Measurements from ENCODE around the gene CHST7. TPM values are rescaled to one million over a fixed set of nuclear protein-coding genes. Genes with fewer than 3 reads are reported as not detected.

Gene CHST7
- total RNA-seq, 3 donors from 2014 or later = 1.4 to 4.1 (median 2.7) TPM

DNA sequence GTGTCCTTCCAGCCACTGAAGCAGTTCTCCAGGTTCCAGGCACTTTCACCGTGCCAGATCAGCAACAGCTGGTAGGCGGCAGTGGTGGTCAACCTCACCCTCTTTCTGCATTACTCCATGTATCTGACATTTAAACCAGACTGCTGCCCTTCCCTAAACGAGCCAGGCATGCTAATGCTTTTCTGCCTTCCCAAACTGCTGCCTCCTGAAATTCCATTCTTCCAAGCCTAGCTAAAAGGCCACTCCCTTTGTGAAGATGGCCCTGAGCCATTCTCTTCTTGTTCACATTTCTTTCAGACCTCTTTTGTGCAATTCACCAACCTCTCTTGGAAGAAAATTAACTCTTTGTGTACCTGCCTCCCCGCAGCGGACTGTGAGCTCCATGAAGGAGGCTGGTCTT, 73.7 kb downstream of the CHST7 start:
- Histone ChIP-seq H3K9me3 (no peaks in the 10 kb centered on the region), H3K4me1 (ENCODE audit: low read depth) (no peaks in the 10 kb centered on the region), H3K36me3 (ENCODE audit: low read depth) (no peaks in the 10 kb centered on the region), H3K4me3 (no peak overlapping the region)
- no peak for ATAC-seq
- TF ChIP-seq, protein P1, sequence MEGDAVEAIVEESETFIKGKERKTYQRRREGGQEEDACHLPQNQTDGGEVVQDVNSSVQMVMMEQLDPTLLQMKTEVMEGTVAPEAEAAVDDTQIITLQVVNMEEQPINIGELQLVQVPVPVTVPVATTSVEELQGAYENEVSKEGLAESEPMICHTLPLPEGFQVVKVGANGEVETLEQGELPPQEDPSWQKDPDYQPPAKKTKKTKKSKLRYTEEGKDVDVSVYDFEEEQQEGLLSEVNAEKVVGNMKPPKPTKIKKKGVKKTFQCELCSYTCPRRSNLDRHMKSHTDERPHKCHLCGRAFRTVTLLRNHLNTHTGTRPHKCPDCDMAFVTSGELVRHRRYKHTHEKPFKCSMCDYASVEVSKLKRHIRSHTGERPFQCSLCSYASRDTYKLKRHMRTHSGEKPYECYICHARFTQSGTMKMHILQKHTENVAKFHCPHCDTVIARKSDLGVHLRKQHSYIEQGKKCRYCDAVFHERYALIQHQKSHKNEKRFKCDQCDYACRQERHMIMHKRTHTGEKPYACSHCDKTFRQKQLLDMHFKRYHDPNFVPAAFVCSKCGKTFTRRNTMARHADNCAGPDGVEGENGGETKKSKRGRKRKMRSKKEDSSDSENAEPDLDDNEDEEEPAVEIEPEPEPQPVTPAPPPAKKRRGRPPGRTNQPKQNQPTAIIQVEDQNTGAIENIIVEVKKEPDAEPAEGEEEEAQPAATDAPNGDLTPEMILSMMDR (IDR thresholded peaks at IDR 0.05) = no peak
- no peak for DNase-seq
- intact Hi-C loops (cut with DNase I, micrococcal nuclease) = no loop called here

Other genes with a start within 250 kb of the CHST7 start
- gene ZNF674, start 28.3 kb upstream of the CHST7 start, total RNA-seq = 1 to 10 TPM; 4.7 to 6.6 (median 5.8) TPM
- 1 to 10 TPM in 2 of 3 donors, under 1 TPM in 1; 0.46 to 2.7 (median 1.3) TPM for gene SLC9A7, start 185.4 kb downstream of the CHST7 start, total RNA-seq

Measured in mucosa of descending colon (tissue), 3 donors.